Measurements from ENCODE around the gene SWAP70.

Gene SWAP70

GRCh38 chr11:9651481-9651880 is 12.4 kb upstream of the SWAP70 start:
- H3K4me3 ChIP-seq (ENCODE audit: low read depth, low read length) = no peak overlapping the region
- no peaks in the 10 kb centered on the region for H3K36me3 ChIP-seq
- no peaks in the 10 kb centered on the region for H3K27me3 ChIP-seq (ENCODE audit: insufficient read depth, low read depth, severe bottlenecking)
- DNase-seq = no peak
- no peak overlapping the region for H3K27ac ChIP-seq
- H3K9me3 ChIP-seq (ENCODE audit: severe bottlenecking) = peaks cover 5% of the 10 kb centered on the region
- no peak for TF ChIP-seq CTCF (IDR thresholded peaks at IDR 0.05; ENCODE audit: low read depth, low read length)

GRCh38 chr11:9651899-9652748 is 11.8 kb upstream of the SWAP70 start:
- H3K27me3 ChIP-seq (ENCODE audit: insufficient read depth, low read depth, severe bottlenecking) = no peaks in the 10 kb centered on the region
- no peak for DNase-seq
- H3K36me3 ChIP-seq = no peaks in the 10 kb centered on the region
- no peak overlapping the region for H3K27ac ChIP-seq
- H3K4me3 ChIP-seq (ENCODE audit: low read depth, low read length) = no peak overlapping the region
- TF ChIP-seq CTCF (IDR thresholded peaks at IDR 0.05; ENCODE audit: low read depth, low read length) = no peak
- H3K9me3 ChIP-seq (ENCODE audit: severe bottlenecking) = peaks cover 6% of the 10 kb centered on the region

DNA sequence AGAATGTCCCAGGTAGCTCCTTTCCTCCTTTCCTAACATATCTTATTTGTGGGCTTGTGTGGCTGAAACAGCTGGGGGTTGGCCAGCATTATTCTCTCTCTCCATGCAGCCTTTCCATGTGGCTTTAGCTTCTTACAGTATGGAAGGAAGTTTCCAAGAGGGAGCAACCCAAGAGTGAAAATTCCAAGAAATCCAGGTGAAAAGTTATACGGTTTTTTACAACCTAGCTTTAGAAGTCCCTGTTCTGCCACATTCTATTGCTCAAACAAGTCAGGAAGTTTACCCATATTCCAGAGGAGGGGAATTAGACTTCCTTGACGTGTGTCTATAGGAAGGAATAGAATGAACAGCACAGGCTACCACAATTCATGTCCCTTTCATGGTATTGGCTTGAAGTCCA is 10.0 kb upstream of the SWAP70 start:
- TF ChIP-seq CTCF (IDR thresholded peaks at IDR 0.05; ENCODE audit: low read depth, low read length) = no peak
- no peaks in the 10 kb centered on the region for H3K27me3 ChIP-seq (ENCODE audit: insufficient read depth, low read depth, severe bottlenecking)
- H3K9me3 ChIP-seq (ENCODE audit: severe bottlenecking) = peaks cover 3% of the 10 kb centered on the region
- DNase-seq = no peak
- H3K36me3 ChIP-seq = no peaks in the 10 kb centered on the region
- H3K4me3 ChIP-seq (ENCODE audit: low read depth, low read length) = no peak overlapping the region
- H3K27ac ChIP-seq = no peak overlapping the region

GRCh38 chr11:9656864-9657263 is 7.0 kb upstream of the SWAP70 start:
- no peaks in the 10 kb centered on the region for H3K36me3 ChIP-seq
- H3K4me3 ChIP-seq (ENCODE audit: low read depth, low read length) = no peak overlapping the region
- DNase-seq = peak; percentile 15
- peaks cover 3% of the 10 kb centered on the region for H3K9me3 ChIP-seq (ENCODE audit: severe bottlenecking)
- TF ChIP-seq CTCF (IDR thresholded peaks at IDR 0.05; ENCODE audit: low read depth, low read length) = no peak
- no peak overlapping the region for H3K27ac ChIP-seq
- no peaks in the 10 kb centered on the region for H3K27me3 ChIP-seq (ENCODE audit: insufficient read depth, low read depth, severe bottlenecking)

GRCh38 chr11:9657531-9657930 is 6.3 kb upstream of the SWAP70 start:
- H3K9me3 ChIP-seq (ENCODE audit: severe bottlenecking) = peaks cover 3% of the 10 kb centered on the region
- H3K27ac ChIP-seq = no peak overlapping the region
- no peaks in the 10 kb centered on the region for H3K36me3 ChIP-seq
- H3K27me3 ChIP-seq (ENCODE audit: insufficient read depth, low read depth, severe bottlenecking) = no peaks in the 10 kb centered on the region
- no peak for DNase-seq
- no peak for TF ChIP-seq CTCF (IDR thresholded peaks at IDR 0.05; ENCODE audit: low read depth, low read length)
- H3K4me3 ChIP-seq (ENCODE audit: low read depth, low read length) = no peak overlapping the region

GRCh38 chr11:9660886-9661285 is 3.0 kb upstream of the SWAP70 start:
- no peaks in the 10 kb centered on the region for H3K27me3 ChIP-seq (ENCODE audit: insufficient read depth, low read depth, severe bottlenecking)
- no peak for TF ChIP-seq CTCF (IDR thresholded peaks at IDR 0.05; ENCODE audit: low read depth, low read length)
- no peak overlapping the region for H3K4me3 ChIP-seq (ENCODE audit: low read depth, low read length)
- no peak overlapping the region for H3K27ac ChIP-seq
- DNase-seq = no peak
- H3K36me3 ChIP-seq = no peaks in the 10 kb centered on the region
- peaks cover 7% of the 10 kb centered on the region for H3K9me3 ChIP-seq (ENCODE audit: severe bottlenecking)
